ENCODE data around the gene UBE2H.

UBE2H gene

DNA sequence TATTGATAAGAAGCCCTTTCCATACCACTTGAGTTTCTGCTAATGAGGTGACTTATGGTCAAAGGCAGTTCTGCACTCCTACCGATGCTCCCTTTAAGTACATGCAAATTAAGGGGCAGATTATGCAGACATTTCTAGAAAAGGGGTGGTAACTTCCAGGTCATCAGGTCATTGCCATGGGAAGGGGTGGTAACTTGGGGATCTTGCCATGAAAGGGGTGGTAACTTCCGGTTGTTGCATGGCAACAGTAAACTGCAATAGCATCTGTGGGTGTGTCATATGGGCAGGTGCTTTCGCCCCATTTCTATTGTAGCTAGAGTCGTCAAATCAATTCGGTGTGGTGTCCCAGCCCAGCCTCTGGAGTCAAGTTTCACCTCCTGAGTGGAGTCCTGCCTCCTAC, 150.9 kb downstream of the UBE2H start:
- TF ChIP-seq, protein P1, sequence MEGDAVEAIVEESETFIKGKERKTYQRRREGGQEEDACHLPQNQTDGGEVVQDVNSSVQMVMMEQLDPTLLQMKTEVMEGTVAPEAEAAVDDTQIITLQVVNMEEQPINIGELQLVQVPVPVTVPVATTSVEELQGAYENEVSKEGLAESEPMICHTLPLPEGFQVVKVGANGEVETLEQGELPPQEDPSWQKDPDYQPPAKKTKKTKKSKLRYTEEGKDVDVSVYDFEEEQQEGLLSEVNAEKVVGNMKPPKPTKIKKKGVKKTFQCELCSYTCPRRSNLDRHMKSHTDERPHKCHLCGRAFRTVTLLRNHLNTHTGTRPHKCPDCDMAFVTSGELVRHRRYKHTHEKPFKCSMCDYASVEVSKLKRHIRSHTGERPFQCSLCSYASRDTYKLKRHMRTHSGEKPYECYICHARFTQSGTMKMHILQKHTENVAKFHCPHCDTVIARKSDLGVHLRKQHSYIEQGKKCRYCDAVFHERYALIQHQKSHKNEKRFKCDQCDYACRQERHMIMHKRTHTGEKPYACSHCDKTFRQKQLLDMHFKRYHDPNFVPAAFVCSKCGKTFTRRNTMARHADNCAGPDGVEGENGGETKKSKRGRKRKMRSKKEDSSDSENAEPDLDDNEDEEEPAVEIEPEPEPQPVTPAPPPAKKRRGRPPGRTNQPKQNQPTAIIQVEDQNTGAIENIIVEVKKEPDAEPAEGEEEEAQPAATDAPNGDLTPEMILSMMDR (conservative IDR thresholded peaks at IDR 0.05; ENCODE audit: low read length): no peak
- no peak for TF ChIP-seq EZH2phosphoT487 (IDR thresholded peaks at IDR 0.05; ENCODE audit: borderline replicate concordance)
- H3K4me2 ChIP-seq (ENCODE audit: low read depth, low read length, poor library complexity, severe bottlenecking): no peak overlapping the region
- no peaks in the 10 kb centered on the region for H3K9me3 ChIP-seq (ENCODE audit: insufficient read depth, low read depth, low read length)
- no peak overlapping the region for H3K9ac ChIP-seq (ENCODE audit: low read depth, low read length, poor library complexity, severe bottlenecking)
- no peaks in the 10 kb centered on the region for H3K4me1 ChIP-seq (ENCODE audit: insufficient read depth, low read length, poor library complexity, severe bottlenecking)
- H3K27me3 ChIP-seq (ENCODE audit: insufficient read depth, low read length, poor library complexity, severe bottlenecking): no peaks in the 10 kb centered on the region
- H3K9me2 ChIP-seq (replicated peaks; ENCODE audit: low read depth, low read length): no peaks in the 10 kb centered on the region
- no peak overlapping the region for H3K4me3 ChIP-seq (ENCODE audit: low read length, poor library complexity, severe bottlenecking)
- no peaks in the 10 kb centered on the region for H3K79me2 ChIP-seq (ENCODE audit: insufficient read depth, low read length)
- no peaks in the 10 kb centered on the region for H3F3A ChIP-seq (ENCODE audit: low read depth)
- H4K20me1 ChIP-seq (ENCODE audit: insufficient read depth, low read length, poor library complexity, severe bottlenecking): no peaks in the 10 kb centered on the region
- no peak overlapping the region for H2AFZ ChIP-seq (ENCODE audit: low read length)
- H3K36me3 ChIP-seq (ENCODE audit: insufficient read depth, low read length): no peaks in the 10 kb centered on the region

DNA sequence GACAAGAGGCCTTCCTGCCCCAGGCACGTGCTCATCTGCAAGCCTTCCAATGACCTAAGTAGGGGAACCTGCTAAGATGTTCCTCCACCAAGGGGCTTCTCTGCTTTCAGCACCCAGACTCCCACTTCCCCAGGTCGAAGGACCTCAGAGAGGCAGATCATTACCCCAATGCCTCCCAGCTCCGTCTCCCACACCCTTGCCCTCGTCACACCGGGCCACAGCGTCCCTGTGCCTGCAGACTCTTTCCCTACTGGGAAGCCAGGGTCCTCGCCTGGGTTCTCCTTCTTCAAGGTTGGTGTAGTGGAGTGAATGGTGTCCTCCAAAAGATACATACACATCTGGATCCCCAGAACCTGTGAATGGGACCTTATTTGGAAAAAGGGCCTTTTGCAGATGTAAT, 151.9 kb downstream of the UBE2H start:
- no peaks in the 10 kb centered on the region for H3K9me2 ChIP-seq (replicated peaks; ENCODE audit: low read depth, low read length)
- H3K9me3 ChIP-seq (ENCODE audit: insufficient read depth, low read depth, low read length): no peaks in the 10 kb centered on the region
- no peak overlapping the region for H3K4me2 ChIP-seq (ENCODE audit: low read depth, low read length, poor library complexity, severe bottlenecking)
- no peaks in the 10 kb centered on the region for H3K79me2 ChIP-seq (ENCODE audit: insufficient read depth, low read length)
- H3K4me1 ChIP-seq (ENCODE audit: insufficient read depth, low read length, poor library complexity, severe bottlenecking): no peaks in the 10 kb centered on the region
- H3K36me3 ChIP-seq (ENCODE audit: insufficient read depth, low read length): no peaks in the 10 kb centered on the region
- H3K4me3 ChIP-seq (ENCODE audit: low read length, poor library complexity, severe bottlenecking): no peak overlapping the region
- H2AFZ ChIP-seq (ENCODE audit: low read length): no peak overlapping the region
- H3K27me3 ChIP-seq (ENCODE audit: insufficient read depth, low read length, poor library complexity, severe bottlenecking): no peaks in the 10 kb centered on the region
- H3K9ac ChIP-seq (ENCODE audit: low read depth, low read length, poor library complexity, severe bottlenecking): no peak overlapping the region
- no peaks in the 10 kb centered on the region for H3F3A ChIP-seq (ENCODE audit: low read depth)
- TF ChIP-seq EZH2phosphoT487 (IDR thresholded peaks at IDR 0.05; ENCODE audit: borderline replicate concordance): no peak
- TF ChIP-seq, protein P1 (conservative IDR thresholded peaks at IDR 0.05; ENCODE audit: low read length): no peak
- H4K20me1 ChIP-seq (ENCODE audit: insufficient read depth, low read length, poor library complexity, severe bottlenecking): no peaks in the 10 kb centered on the region

DNA sequence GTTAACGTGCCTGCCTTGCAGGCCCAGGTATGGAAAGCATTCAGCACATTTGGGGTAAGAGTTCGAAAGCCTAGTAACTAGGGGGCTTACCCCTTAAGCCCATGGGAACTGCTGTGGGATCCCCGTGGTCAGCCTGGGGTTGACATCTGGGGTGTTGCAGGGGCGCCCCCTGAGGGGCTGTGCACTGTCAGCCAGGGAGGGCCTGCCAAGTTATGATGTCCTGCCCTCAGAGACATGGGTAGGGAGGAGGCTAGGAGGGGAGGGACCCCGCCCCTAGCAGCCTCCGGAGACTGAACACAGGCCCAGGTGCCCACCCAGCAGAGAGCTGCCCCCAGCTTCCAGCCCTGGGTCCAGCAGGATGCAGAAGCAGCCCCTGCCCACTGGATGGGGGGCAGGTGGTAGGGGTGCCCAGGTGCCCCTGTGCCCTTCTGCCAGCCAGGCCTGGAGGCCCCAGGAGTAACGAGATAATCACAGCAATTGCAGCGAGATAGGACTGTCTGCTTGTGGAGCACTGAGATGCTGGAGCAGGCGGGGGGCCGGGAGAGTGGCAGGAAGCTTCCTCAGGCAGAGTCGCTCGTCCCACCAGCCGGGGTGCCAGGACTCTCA, 153.3 kb downstream of the UBE2H start:
- TF ChIP-seq EZH2phosphoT487 (IDR thresholded peaks at IDR 0.05; ENCODE audit: borderline replicate concordance): no peak
- TF ChIP-seq, protein P1 (conservative IDR thresholded peaks at IDR 0.05; ENCODE audit: low read length): no peak
- no peak overlapping the region for H3K4me2 ChIP-seq (ENCODE audit: low read depth, low read length, poor library complexity, severe bottlenecking)

More for the DNA sequence above, 153.3 kb downstream of the UBE2H start:
- H3K27me3 ChIP-seq (ENCODE audit: insufficient read depth, low read length, poor library complexity, severe bottlenecking): no peaks in the 10 kb centered on the region
- H3K4me3 ChIP-seq (ENCODE audit: low read length, poor library complexity, severe bottlenecking): no peak overlapping the region
- H3K36me3 ChIP-seq (ENCODE audit: insufficient read depth, low read length): no peaks in the 10 kb centered on the region
- no peaks in the 10 kb centered on the region for H3F3A ChIP-seq (ENCODE audit: low read depth)
- no peak overlapping the region for H2AFZ ChIP-seq (ENCODE audit: low read length)
- H3K9me2 ChIP-seq (replicated peaks; ENCODE audit: low read depth, low read length): no peaks in the 10 kb centered on the region
- no peaks in the 10 kb centered on the region for H3K9me3 ChIP-seq (ENCODE audit: insufficient read depth, low read depth, low read length)
- no peaks in the 10 kb centered on the region for H4K20me1 ChIP-seq (ENCODE audit: insufficient read depth, low read length, poor library complexity, severe bottlenecking)
- H3K9ac ChIP-seq (ENCODE audit: low read depth, low read length, poor library complexity, severe bottlenecking): no peak overlapping the region
- H3K4me1 ChIP-seq (ENCODE audit: insufficient read depth, low read length, poor library complexity, severe bottlenecking): no peaks in the 10 kb centered on the region
- H3K79me2 ChIP-seq (ENCODE audit: insufficient read depth, low read length): no peaks in the 10 kb centered on the region

Data from Loucy (cell line).